Muscle of back (tissue), 11 donors: ENCODE measurements around the gene KNDC1. TPM values are rescaled to one million over a fixed set of nuclear protein-coding genes. Genes with fewer than 3 reads are reported as not detected.
"Not testable (repeated sequence)": the region's sequence is repeated elsewhere in the genome, so short reads cannot be mapped to it uniquely, and the experiment has no call there.

ENCODE experiments used
- DNase-seq, 3 donors: peaks; one replicate each; pipeline versions ENCODE4 v3.0.0 to v3.0.0-alpha.2; 2013
- polyA plus RNA-seq, 10 donors: library from polyadenylated mRNA; unstranded; fragments of 120-200 nt; gene quantifications; one replicate each; pipeline ENCODE4 v1.2.1, GENCODE V29; 2013; ENCODE audit not compliant: insufficient read length in 10 of 10

The KNDC1 gene
- polyA plus RNA-seq, 10 donors: 1.4 to 7.5 (median 4.1) TPM

DNA sequence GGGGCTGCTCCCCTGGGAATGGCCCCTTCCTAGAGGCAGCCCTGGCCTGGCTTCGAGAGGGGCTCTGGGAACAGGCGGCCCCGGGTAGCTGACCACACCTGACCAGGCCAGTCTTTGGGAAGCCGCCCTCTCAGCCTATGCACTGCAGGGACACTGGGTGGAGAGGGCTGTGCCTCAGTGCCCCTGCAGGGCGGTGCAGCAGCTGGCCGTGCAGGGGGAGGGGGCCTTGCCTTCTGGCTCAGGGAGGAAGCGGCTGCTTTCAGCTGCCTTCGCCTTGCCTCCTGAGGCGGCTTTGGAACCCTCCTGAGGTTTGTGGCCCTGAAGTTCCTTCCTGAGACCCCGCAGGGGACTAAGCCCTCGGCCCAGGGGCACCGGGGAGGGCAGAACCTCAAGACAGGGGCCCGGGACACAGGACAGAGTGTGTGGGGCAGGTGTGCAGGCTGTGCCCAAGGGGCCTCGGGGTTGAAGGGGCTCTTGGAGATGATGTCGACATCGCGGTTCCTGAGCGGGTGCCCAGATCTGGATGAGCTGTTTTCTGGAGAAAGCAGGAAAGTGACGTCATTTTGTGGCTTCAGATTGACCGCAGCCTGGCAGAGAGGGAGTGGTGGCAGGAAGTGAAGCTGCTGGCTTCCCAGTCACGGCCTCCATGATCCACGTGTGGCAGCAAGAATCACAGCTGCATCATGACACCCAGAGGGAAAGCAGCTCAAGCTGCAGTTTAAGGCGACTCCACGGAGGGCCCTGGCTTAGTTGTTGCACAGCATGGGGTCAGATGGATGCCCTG is 99.0 kb downstream of the KNDC1 start:
- peak; percentile 52 to 92 (median 71) for DNase-seq

DNA sequence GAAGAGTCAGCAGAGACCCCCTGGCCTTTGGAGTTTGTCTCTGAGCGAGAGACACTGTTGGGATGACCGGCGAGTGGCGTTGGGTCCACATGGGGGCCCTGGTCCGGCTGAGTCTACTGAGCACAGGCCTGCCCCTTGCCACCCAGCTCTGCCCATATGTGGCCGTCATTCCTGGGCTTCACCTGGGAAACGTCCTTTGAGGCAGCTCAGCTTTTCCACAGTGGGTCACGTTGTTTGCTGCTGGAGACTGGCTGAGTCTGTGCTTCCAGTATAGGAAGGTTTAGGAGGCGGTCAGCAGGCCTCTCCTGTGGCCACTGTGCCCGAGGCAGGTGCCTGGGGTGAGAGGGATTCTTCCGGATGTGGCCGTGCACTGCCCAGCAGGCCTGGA is 99.6 kb downstream of the KNDC1 start:
- DNase-seq: no peak

- peak; percentile 10 to 75 (median 38) for DNase-seq
Measured at GRCh38 chr10:133260895-133261725, 101.1 kb downstream of the KNDC1 start.

GRCh38 chr10:133261726-133262325 is 101.8 kb downstream of the KNDC1 start:
- DNase-seq: peak; percentile 52 to 77 (median 62)

- DNase-seq: no peak
Measured at GRCh38 chr10:133262696-133263095, 102.7 kb downstream of the KNDC1 start.

- no peak for DNase-seq
Measured at GRCh38 chr10:133263674-133264073, 103.7 kb downstream of the KNDC1 start.

DNA sequence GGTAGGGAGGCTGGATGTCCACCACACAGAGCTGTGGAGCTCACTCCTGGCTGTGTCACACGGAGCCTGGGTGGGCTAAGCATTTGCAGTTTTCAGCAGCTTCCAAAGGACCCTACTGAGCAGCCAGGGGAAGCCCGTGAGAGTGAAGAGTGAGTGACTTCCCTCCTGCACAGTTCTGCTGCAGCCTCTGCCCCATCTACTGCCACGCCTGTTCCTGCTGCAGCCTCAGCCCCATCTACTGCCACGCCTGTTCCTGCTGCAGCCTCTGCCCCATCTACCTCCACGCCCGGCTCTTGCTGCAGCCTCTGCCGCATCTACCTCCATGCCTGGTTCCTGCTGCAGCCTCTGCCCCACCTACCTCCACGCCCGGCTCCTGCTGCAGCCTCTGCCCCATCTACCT is 104.4 kb downstream of the KNDC1 start:
- DNase-seq: no peak

- not testable (repeated sequence) for DNase-seq
Measured at GRCh38 chr10:133265052-133265451, 105.0 kb downstream of the KNDC1 start.

- no peak for DNase-seq
Measured at GRCh38 chr10:133266056-133266795, 106.2 kb downstream of the KNDC1 start.

- DNase-seq: no peak
Measured at GRCh38 chr10:133267293-133267692, 107.3 kb downstream of the KNDC1 start.

- no peak for DNase-seq
Measured at GRCh38 chr10:133267829-133268228, 107.8 kb downstream of the KNDC1 start.

- no peak for DNase-seq
Measured at GRCh38 chr10:133268532-133268931, 108.5 kb downstream of the KNDC1 start.

DNA sequence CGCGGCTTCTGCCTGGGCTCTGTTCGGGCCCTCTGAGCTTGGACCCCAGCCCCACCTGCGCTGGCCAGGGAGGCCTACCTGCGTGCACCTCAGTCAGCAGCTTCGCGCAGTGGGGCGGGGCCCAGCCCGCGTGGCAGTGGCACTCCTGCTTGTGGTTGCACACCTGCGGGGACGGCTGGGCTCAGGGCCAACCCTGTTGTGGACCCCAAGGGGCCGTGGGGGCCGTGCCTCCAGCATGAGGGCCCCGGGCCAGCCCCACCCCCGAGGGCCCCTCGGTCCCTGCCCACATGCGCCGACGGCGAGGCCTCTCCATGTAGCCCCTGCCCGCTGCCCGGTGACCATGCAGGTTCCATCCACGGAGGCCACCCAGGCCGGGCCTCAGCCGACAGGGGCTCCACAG is 109.3 kb downstream of the KNDC1 start:
- no peak for DNase-seq

- DNase-seq: no peak
Measured at GRCh38 chr10:133270204-133270603, 110.2 kb downstream of the KNDC1 start.

DNA sequence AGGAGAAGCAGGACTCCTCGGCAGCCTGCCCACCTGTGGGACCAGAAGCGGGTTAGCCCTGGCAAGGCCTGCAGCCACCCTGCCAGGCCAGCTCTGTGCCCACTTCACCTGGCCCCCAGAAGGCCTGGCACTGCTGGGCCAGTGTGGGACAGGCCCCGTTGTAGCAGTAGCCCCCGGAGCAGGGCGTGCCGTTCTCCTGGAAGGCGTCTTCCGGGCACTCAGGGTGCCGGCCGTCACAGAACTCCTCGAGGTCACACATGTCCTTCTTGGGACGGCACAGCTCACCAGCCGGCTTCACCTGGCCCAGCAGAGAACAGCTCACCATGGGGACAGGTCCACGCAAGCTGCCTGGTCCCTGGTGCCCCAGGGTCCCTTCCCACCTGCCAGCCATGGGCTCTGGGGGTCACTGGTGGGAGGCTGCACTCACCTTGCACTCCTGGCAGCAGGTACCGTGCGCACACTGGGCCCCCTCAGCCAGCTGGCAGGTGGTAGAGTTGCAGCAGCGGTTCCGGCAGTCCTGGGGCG is 110.8 kb downstream of the KNDC1 start:
- no peak for DNase-seq

- no peak for DNase-seq
Measured at GRCh38 chr10:133271521-133272300, 111.7 kb downstream of the KNDC1 start.

GRCh38 chr10:133272301-133272963 is 112.4 kb downstream of the KNDC1 start:
- DNase-seq: no peak

DNA sequence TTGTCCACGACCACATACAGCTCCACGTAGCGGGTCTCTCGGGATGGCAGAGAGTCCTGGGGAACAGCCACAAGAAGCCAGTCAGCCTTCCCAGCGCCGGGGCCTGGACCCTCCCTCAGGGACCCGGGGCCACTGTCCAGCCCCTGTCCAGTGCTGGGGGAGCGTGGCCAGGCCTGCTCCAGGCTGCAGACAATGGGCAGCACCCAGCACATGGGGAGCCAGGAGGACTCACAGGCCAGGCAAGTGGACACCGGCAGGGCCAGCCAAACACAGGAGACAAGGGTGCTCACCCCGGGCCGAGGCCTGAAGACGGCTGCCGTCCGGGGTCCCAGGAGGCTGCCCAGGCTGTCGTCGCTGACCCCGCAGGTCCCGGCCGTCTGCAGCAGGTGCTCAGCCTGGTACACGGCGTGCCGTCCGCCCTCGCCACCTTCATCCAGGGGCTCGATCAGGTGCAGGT is 113.0 kb downstream of the KNDC1 start:
- no peak for DNase-seq

DNA sequence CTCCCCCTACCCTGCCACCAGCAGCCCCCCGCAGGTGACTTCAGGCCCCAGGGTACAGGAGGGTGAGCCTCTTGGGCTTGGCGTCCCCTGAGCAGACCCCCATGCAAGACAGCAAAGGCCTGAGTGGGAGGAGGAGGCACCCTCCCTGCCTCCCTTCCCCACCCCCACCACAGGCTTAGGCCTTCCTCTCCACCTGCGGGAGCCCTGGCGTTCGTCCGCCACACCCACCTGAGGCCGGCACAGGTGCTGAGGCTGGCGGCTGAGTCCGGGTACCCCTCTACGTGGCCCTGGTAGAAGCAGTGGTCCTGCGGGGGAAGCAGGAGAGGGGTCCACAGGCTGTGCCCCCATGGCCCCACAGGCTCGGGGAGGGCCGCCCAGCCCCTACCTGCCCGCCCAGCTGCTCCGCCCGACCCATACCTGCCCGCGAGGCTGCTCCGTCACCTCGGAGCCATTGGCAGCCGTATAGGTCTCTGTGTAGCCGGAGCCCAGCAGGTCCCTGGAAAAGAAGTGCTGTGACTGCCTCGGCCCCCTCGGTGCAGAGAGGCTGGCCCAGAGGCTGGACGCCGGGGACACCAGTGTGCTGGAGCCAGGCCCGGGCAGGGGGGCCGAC is 113.6 kb downstream of the KNDC1 start:
- no peak for DNase-seq
